A673 (cell line): Measurements from ENCODE around the gene CDHR2.

ENCODE experiments used
- CTCF ChIP-seq: fragments of 300-800, 200-600 bp; sonication (generic); conservative IDR thresholded peaks from 2 replicates; pipeline ENCODE4 v1.5.1; 2017; ENCODE audit warnings: low read depth, mild to moderate bottlenecking, antibody characterized with exemption, low read length, moderate library complexity, mixed read lengths
- EZH2 ChIP-seq: fragments of 200-600 bp; sonication (generic); IDR thresholded peaks from 2 replicates; pipeline ENCODE4 v1.6.1; 2017; ENCODE audit warnings: borderline replicate concordance, low read depth, mild to moderate bottlenecking, mixed read lengths, antibody characterized with exemption, low read length; ENCODE audit not compliant: poor library complexity, severe bottlenecking

GRCh38 chr5:176625512-176625911 lies 76.4 kb downstream of the CDHR2 start:
- no peak for TF ChIP-seq CTCF
- TF ChIP-seq EZH2: no peak
